GM19438 (cell line): Measurements from ENCODE around the gene TPSD1.
"Not testable (repeated sequence)": the region's sequence is repeated elsewhere in the genome, so short reads cannot be mapped to it uniquely, and the experiment has no call there.

Experiments used
- ATAC-seq: cut with Tn5 transposase; IDR thresholded peaks from one replicate; pipeline ENCODE4 v1.9.1; 2021; ENCODE audit warnings: low read depth; ENCODE audit not compliant: unreplicated experiment

The TPSD1 gene

DNA sequence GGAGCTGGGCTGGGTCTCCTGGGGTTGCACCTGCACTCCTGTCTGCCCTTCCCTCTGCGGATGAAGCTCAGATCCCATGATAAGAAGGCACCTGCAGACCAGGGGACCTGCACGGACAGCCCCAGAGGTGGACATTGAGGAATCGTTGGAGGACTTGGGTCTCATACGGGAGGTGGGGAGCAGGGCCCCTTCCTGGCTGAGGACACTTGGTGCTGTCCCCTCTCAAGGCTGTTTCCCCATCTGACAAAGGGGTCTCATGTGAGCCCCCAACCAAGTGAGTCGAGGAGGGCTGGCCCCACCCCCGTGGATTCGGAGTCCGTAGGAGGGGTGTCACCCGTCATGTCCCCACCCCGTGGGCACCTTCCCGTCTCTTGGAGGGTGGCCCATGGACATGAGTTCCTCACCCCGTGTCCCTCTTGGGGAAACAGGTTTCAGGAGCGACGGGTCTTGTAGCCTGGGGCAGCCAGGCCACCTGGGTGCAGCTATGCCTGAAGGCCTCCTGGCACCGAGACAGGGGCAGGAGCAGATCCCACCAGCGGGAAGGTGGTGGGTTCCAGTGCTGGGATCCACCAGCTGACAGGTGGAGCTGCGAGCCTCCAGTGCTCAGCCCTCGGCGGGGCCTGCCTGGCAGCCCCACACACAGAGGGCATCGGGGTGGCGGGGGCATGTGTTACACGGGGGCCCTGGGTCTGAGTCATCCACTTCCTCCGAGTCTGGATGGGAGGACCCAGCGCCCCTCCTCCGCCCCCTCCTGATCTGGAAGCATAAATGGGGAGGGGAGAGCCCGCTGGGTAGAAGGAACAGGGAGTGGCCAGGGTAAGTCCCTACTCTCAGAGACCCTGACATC, at the start of gene TPSD1:
Gene TPSD1 (plus strand): TSS at position 794 of the 847 bp plus-strand sequence. CDS start 212 bp downstream, outside the sequence.
- ATAC-seq: not testable (repeated sequence)

DNA sequence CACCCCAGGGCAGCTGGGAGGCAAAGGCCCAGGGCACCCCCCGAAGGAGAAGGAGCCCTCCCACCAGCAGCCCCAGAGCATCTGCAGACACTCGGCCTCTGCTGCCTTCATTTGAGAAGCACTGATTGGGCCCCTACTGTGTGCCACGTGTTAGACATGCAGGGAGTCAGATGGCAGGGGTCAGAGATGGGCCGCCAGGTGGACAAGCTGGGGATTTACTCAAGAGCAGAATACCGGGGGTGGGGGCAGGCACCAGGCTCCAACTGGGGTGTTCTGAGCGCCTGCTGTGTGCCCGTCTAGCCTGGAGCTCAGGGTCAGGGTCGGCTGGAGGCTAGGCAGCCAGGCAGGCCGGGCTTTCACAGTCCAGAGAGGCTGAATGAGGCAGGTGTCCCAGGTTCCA, 49.5 kb upstream of the TPSD1 start:
- ATAC-seq: no peak

DNA sequence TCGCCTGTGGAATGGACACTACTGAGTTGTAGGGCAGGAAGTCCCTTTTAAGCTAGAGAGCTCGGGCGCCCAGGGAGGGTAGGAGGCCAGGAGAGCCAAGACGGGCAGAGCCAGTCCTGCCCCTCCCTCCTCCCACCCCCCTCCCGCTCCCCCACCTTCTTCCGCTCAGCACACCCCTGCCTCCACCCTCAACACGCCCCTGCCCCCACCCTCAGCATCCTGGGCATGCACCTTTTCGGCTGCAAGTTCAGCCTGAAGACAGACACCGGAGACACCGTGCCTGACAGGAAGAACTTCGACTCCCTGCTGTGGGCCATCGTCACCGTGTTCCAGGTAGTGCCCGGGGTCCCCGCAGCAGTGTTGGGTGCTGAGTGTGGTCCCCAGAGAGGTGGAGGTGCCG, 49.1 kb upstream of the TPSD1 start:
- no peak for ATAC-seq

GRCh38 chr16:1208239-1208830, 47.5 kb upstream of the TPSD1 start:
- ATAC-seq: no peak

DNA sequence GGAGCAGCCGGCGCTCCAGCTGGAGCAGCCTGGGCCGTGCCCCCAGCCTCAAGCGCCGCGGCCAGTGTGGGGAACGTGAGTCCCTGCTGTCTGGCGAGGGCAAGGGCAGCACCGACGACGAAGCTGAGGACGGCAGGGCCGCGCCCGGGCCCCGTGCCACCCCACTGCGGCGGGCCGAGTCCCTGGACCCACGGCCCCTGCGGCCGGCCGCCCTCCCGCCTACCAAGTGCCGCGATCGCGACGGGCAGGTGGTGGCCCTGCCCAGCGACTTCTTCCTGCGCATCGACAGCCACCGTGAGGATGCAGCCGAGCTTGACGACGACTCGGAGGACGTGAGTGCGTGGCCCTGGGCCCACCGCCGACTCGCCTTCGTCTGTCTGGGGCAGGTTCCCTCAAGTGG, 46.8 kb upstream of the TPSD1 start:
- no peak for ATAC-seq

GRCh38 chr16:1210461-1210860, 45.4 kb upstream of the TPSD1 start:
- ATAC-seq: no peak

GRCh38 chr16:1211451-1212268, 44.2 kb upstream of the TPSD1 start:
- ATAC-seq: no peak

GRCh38 chr16:1212616-1213194, 43.2 kb upstream of the TPSD1 start:
- ATAC-seq: no peak

- ATAC-seq: no peak
Measured at GRCh38 chr16:1213231-1213630, 42.6 kb upstream of the TPSD1 start.

- ATAC-seq: no peak
Measured at GRCh38 chr16:1213796-1214372, 42.0 kb upstream of the TPSD1 start.

DNA sequence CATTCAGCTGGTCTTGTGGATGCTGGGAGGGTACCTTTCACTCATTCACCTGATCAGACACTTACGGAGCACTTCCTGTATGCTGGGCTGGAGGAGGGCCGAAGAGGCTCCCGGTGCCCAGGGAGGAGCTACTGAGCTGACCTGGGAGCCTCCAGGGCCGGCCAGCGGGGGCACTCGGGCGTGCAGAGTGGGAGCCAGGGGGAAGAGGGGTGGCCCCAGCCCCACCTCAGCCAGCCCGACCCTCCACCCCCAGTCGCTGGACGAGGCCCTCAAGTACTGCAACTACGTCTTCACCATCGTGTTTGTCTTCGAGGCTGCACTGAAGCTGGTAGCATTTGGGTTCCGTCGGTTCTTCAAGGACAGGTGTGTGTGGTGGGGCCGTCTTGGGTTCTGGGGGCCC, 41.1 kb upstream of the TPSD1 start:
- no peak for ATAC-seq

DNA sequence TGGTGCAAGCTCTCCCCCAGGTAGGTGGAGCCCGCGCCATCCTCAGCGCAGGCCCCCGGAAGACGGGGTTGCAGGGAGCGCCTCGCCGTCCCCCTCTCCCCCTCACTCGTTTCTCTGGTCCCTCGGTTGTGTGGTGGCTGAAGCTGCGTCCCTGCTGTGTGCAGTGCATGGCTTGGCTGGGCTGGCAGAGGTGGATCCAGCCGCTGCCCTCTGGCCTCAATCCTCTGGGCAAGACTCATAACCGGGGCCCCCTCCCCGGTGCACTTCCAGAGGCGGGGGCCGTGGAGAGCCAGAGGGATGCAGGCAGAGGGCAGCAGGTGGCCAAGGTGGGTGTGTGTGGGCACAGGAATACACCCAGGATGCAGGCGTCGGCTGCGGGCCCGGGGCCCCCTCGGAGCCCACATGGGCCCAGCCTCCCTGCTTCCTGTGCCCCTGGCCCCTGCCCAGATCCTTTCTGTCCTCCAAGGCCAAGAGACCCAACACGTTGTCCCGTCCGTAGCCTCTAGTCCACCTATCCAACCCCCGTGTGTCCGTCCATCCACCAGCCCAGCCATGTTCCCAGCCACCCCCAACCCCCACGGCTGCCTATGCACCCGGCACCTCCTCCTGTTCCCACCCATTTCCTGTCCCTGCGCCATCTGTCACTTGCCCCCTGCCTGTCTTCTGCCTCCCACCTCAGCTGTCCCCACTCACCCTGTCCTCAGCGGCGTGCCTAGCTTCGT, 40.1 kb upstream of the TPSD1 start:
- no peak for ATAC-seq

DNA sequence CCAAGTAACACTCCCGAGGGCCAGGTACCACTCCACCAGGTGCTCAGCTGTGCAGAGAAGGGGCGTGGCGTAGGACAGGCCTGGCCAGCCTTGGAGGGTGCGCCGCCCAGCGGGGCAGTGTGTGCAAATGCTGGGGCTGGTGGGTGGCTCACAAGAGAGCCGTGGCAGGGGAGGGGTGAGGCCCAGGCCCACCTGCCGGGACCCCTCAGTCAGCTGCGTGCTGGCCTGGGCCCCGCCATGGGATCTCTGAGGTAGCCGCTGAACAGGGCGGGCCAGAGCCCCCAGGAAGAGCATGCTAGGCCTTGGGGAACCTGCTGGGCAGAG, 39.6 kb upstream of the TPSD1 start:
- ATAC-seq: no peak

DNA sequence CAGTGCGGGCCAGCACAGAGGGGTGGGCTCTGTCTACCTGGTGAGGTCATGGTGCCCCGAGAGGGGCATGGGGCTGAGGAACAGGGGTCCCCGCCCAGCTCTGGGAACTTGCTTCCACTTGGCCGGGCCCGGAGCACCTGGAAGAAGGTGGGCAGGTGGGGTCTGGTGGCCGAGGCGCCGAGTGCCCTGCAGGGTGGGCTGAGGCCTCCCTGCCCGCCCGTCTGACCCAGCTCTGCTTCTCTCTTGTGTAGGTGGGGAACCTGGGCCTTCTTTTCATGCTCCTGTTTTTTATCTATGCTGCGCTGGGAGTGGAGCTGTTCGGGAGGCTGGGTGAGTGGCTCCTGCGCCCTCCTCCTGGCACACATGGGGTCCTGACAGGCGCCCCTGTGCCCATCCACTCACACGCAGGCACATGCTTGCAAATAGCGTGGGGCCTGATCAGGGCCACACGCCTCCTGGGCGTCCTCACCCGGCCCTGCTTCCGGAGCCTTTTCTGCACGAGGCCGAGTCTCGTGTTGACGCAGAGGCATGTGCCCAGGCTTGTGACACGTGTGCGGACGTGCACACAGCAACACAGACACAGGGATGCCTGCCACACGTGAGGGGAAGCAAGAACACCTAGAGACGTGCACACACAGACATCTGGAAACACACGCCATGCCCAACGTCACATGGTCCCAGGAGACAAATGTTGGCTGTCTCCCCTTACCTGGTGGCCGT, 39.0 kb upstream of the TPSD1 start:
- no peak for ATAC-seq

GRCh38 chr16:1217526-1217925, 38.3 kb upstream of the TPSD1 start:
- no peak for ATAC-seq

DNA sequence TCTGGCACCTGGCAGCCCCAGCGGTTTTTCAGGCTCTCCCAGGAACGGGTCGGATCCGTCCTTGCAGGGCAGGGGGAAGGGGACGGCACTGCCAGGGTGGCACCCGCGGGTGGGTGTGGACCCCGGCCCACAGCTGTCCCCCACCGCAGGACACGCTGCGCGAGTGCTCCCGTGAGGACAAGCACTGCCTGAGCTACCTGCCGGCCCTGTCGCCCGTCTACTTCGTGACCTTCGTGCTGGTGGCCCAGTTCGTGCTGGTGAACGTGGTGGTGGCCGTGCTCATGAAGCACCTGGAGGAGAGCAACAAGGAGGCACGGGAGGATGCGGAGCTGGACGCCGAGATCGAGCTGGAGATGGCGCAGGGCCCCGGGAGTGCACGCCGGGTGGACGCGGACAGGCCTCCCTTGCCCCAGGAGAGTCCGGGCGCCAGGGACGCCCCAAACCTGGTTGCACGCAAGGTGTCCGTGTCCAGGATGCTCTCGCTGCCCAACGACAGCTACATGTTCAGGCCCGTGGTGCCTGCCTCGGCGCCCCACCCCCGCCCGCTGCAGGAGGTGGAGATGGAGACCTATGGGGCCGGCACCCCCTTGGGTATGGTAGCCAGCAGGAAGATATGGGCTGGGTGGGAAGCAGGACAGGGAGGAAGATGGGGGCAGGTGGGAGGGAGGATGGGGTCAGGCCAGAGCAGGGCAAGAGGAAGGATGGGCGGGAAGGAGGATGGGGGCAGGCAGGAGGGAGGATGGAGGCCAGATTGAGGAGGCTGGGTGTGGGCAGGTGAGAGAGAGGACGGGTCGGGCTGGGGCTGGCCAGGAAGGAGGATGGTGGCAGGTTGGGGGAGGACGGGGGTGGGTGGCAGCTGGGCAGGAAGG, 37.6 kb upstream of the TPSD1 start:
- no peak for ATAC-seq

DNA sequence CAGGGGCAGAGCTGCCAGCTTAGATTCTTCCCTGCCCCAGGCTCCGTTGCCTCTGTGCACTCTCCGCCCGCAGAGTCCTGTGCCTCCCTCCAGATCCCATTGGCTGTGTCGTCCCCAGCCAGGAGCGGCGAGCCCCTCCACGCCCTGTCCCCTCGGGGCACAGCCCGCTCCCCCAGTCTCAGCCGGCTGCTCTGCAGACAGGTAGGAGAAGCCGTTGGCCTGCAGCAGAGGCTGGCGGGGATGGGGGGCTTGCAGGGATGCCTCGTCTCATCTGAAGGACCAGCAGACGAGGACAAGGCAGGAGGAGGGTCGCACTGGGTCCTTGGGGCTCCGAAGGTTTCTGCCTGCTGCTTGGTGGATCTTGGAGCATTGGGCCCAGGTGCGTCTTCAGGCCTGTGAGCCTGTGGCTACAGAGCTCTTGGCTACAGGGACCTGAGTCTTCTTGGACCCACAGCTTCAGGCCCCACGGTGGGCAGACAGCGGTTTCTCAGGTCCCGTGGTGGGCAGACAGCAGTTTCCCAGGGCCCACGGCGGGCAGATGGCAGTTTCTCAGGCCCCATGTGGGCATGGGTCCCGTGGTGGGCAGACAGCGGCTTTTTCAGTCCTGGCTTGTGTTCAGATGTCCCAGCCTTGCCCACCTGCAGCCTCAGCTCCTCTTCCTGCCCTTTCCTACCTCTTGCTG, 36.8 kb upstream of the TPSD1 start:
- ATAC-seq: no peak

DNA sequence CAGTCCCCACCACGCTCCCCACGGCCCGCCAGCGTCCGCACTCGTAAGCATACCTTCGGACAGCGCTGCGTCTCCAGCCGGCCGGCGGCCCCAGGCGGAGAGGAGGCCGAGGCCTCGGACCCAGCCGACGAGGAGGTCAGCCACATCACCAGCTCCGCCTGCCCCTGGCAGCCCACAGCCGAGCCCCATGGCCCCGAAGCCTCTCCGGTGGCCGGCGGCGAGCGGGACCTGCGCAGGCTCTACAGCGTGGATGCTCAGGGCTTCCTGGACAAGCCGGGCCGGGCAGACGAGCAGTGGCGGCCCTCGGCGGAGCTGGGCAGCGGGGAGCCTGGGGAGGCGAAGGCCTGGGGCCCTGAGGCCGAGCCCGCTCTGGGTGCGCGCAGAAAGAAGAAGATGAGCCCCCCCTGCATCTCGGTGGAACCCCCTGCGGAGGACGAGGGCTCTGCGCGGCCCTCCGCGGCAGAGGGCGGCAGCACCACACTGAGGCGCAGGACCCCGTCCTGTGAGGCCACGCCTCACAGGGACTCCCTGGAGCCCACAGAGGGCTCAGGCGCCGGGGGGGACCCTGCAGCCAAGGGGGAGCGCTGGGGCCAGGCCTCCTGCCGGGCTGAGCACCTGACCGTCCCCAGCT, 35.7 kb upstream of the TPSD1 start:
- no peak for ATAC-seq
